Mesenchymal stem cell (in vitro differentiated cells and primary cell): ENCODE results near the gene C22orf39.

ENCODE experiments used
- DNase-seq: peaks from one replicate; pipeline ENCODE4 v3.0.0-alpha.2; 2013
- H2AFZ ChIP-seq: one replicate; pipeline ENCODE4 v1.6.1; 2013; ENCODE audit warnings: low read depth, mild to moderate bottlenecking, control low read depth, inconsistent platforms, low read length, moderate library complexity
- H2AK5ac ChIP-seq: 2 replicates; pipeline ENCODE4 v1.6.1; 2013; ENCODE audit warnings: low read length, moderate library complexity, mild to moderate bottlenecking, inconsistent platforms; ENCODE audit not compliant: severe bottlenecking
- H2BK120ac ChIP-seq: one replicate; pipeline ENCODE4 v1.6.1; 2013; ENCODE audit warnings: low read depth, mild to moderate bottlenecking, inconsistent platforms, low read length, moderate library complexity
- H2BK12ac ChIP-seq, 2 experiments: one replicate each; pipeline ENCODE4 v1.6.1; 2013; ENCODE audit warnings: inconsistent platforms in 2 of 2, low read length in 2 of 2, mild to moderate bottlenecking in 2 of 2, moderate library complexity in 2 of 2, control low read depth in 1 of 2
- H2BK15ac ChIP-seq: one replicate; pipeline ENCODE4 v1.6.1; 2013; ENCODE audit warnings: mild to moderate bottlenecking, low read depth, inconsistent platforms; ENCODE audit not compliant: poor library complexity, severe bottlenecking
- H2BK5ac ChIP-seq: 2 replicates; pipeline ENCODE4 v1.6.1; 2013; ENCODE audit warnings: low read depth, mild to moderate bottlenecking, low read length, control low read depth, inconsistent platforms; ENCODE audit not compliant: poor library complexity, severe bottlenecking
- H3K14ac ChIP-seq, 2 experiments: one replicate each; pipeline ENCODE4 v1.6.1; 2013; ENCODE audit warnings: inconsistent platforms in 2 of 2, low read length in 2 of 2, control low read depth in 1 of 2, mild to moderate bottlenecking in 1 of 2, moderate library complexity in 1 of 2
- H3K18ac ChIP-seq, 2 experiments: one replicate each; pipeline ENCODE4 v1.6.1; 2013; ENCODE audit warnings: inconsistent platforms in 2 of 2, low read length in 2 of 2, control low read depth in 1 of 2, low read depth in 1 of 2, mild to moderate bottlenecking in 1 of 2
- H3K23ac ChIP-seq, 2 experiments: one replicate each; pipeline ENCODE4 v1.6.1; 2013; ENCODE audit warnings: inconsistent platforms in 2 of 2, low read length in 2 of 2, mild to moderate bottlenecking in 2 of 2, moderate library complexity in 2 of 2, control low read depth in 1 of 2
- H3K27ac ChIP-seq: 2 replicates; pipeline ENCODE4 v1.5.1; 2013; ENCODE audit warnings: mild to moderate bottlenecking, moderate library complexity, low read length, control low read depth, inconsistent platforms; ENCODE audit not compliant: poor library complexity, severe bottlenecking
- H3K27me3 ChIP-seq, 2 experiments: 2 replicates each; pipeline versions ENCODE4 v1.6.1 to v1.7.0; 2013; ENCODE audit warnings: low read length in 2 of 2, mild to moderate bottlenecking in 2 of 2, moderate library complexity in 2 of 2, control low read depth in 1 of 2, inconsistent platforms in 1 of 2; ENCODE audit not compliant: control insufficient read depth in 1 of 2, insufficient read depth in 1 of 2
- H3K36me3 ChIP-seq, 2 experiments: 2 replicates each; pipeline versions ENCODE4 v1.6.1 to v1.7.0; 2013; ENCODE audit warnings: low read length in 2 of 2, control low read depth in 1 of 2, inconsistent platforms in 1 of 2, low read depth in 1 of 2, mild to moderate bottlenecking in 1 of 2; ENCODE audit not compliant: insufficient read depth in 2 of 2, control insufficient read depth in 1 of 2
- H3K4ac ChIP-seq, 2 experiments: one replicate each; pipeline ENCODE4 v1.6.1; 2013; ENCODE audit warnings: inconsistent platforms in 2 of 2, low read length in 2 of 2, mild to moderate bottlenecking in 2 of 2, moderate library complexity in 2 of 2, control low read depth in 1 of 2, low read depth in 1 of 2
- H3K4me1 ChIP-seq: 2 replicates; pipeline ENCODE4 v1.6.1; 2013; ENCODE audit warnings: low read depth, low read length, control low read depth; ENCODE audit not compliant: control insufficient read depth, insufficient read depth
- H3K4me2 ChIP-seq: 2 replicates; pipeline ENCODE4 v1.6.1; 2013; ENCODE audit warnings: low read length, mild to moderate bottlenecking, inconsistent platforms; ENCODE audit not compliant: poor library complexity, severe bottlenecking
- H3K4me3 ChIP-seq, 2 experiments: 2 replicates each; pipeline versions ENCODE4 v1.5.1 to v1.7.0; 2013; ENCODE audit warnings: low read length in 2 of 2, mild to moderate bottlenecking in 2 of 2, control low read depth in 1 of 2, low read depth in 1 of 2; ENCODE audit not compliant: insufficient read depth in 1 of 2
- H3K79me1 ChIP-seq: replicated peaks from 2 replicates; pipeline ENCODE4 v1.6.1; 2013; ENCODE audit warnings: mild to moderate bottlenecking, control low read depth, low read length, inconsistent platforms; ENCODE audit not compliant: poor library complexity, severe bottlenecking
- H3K9ac ChIP-seq: 2 replicates; pipeline ENCODE4 v1.7.0; 2013; ENCODE audit warnings: mild to moderate bottlenecking, low read length, moderate library complexity
- H3K9me3 ChIP-seq: 2 replicates; pipeline ENCODE4 v1.7.0; 2013; ENCODE audit warnings: mild to moderate bottlenecking, low read length; ENCODE audit not compliant: control insufficient read depth
- H4K8ac ChIP-seq: one replicate; pipeline ENCODE4 v1.6.1; 2013; ENCODE audit warnings: inconsistent platforms, mild to moderate bottlenecking, low read length, moderate library complexity
- H4K91ac ChIP-seq: one replicate; pipeline ENCODE4 v1.6.1; 2013; ENCODE audit warnings: mild to moderate bottlenecking, low read length, inconsistent platforms
- WGBS: methylation state at CpG from one replicate; pipeline ENCODE4 v1.1.7; 2013; ENCODE audit warnings: mixed read lengths; 5-methylcytosine and 5-hydroxymethylcytosine counted together

The C22orf39 gene

GRCh38 chr22:19467912-19468311 lies 20.4 kb upstream of the C22orf39 start:
- Histone ChIP-seq H3K4me2 (no peak overlapping the region), H3K14ac (no peak overlapping the region), H3K4ac (no peak overlapping the region), H3K4me1 (no peaks in the 10 kb centered on the region), H3K4me3 (no peak overlapping the region), H2AFZ (no peak overlapping the region), H3K27me3 (no peaks in the 10 kb centered on the region), H2BK5ac (no peak overlapping the region), H3K36me3 (peaks cover 79 to 97% of the 10 kb centered on the region in 2 experiments), H3K9me3 (no peaks in the 10 kb centered on the region), H4K8ac (no peak overlapping the region), H3K27ac (no peak overlapping the region), H4K91ac (no peak overlapping the region), H3K9ac (no peak overlapping the region), H3K23ac (no peak overlapping the region), H2BK15ac (no peak overlapping the region), H2AK5ac (no peak overlapping the region), H2BK12ac (no peak overlapping the region), H2BK120ac (no peak overlapping the region), H3K79me1 (peaks cover 56% of the 10 kb centered on the region), H3K18ac (no peak overlapping the region)
- no peak for DNase-seq
- WGBS = 96% methylated on average over 5 of the region's 6 CpGs

GRCh38 chr22:19466848-19467752 lies 19.6 kb upstream of the C22orf39 start:
- no peak overlapping the region for H3K23ac ChIP-seq
- no peaks in the 10 kb centered on the region for H3K9me3 ChIP-seq
- no peak overlapping the region for H2BK12ac ChIP-seq
- H3K4me1 ChIP-seq = no peaks in the 10 kb centered on the region
- no peak overlapping the region for H2BK5ac ChIP-seq
- no peak overlapping the region for H3K4ac ChIP-seq
- peaks cover 76 to 97% of the 10 kb centered on the region in 2 experiments for H3K36me3 ChIP-seq
- peaks cover 48% of the 10 kb centered on the region for H3K79me1 ChIP-seq
- no peak overlapping the region for H4K8ac ChIP-seq
- H3K27ac ChIP-seq = no peak overlapping the region
- H3K4me2 ChIP-seq = no peak overlapping the region
- H2AFZ ChIP-seq = no peak overlapping the region
- no peaks in the 10 kb centered on the region for H3K27me3 ChIP-seq
- no peak overlapping the region for H3K18ac ChIP-seq
- no peak overlapping the region for H2BK15ac ChIP-seq
- H3K14ac ChIP-seq = no peak overlapping the region
- H3K9ac ChIP-seq = no peak overlapping the region
- no peak for DNase-seq
- H2AK5ac ChIP-seq = no peak overlapping the region
- no peak overlapping the region for H2BK120ac ChIP-seq
- no peak overlapping the region for H3K4me3 ChIP-seq
- 94% methylated on average over 9 of the region's 9 CpGs for WGBS
- no peak overlapping the region for H4K91ac ChIP-seq

GRCh38 chr22:19466126-19466716 lies 18.7 kb upstream of the C22orf39 start:
- no peak overlapping the region for H3K27ac ChIP-seq
- H2BK120ac ChIP-seq = no peak overlapping the region
- no peak overlapping the region for H3K23ac ChIP-seq
- no peak overlapping the region for H2AFZ ChIP-seq
- peaks cover 41% of the 10 kb centered on the region for H3K79me1 ChIP-seq
- 97% methylated on average over 14 of the region's 14 CpGs for WGBS
- no peak overlapping the region for H4K8ac ChIP-seq
- no peaks in the 10 kb centered on the region for H3K9me3 ChIP-seq
- H3K27me3 ChIP-seq = no peaks in the 10 kb centered on the region
- no peak overlapping the region for H3K4me2 ChIP-seq
- DNase-seq = no peak
- peaks cover 68 to 96% of the 10 kb centered on the region in 2 experiments for H3K36me3 ChIP-seq
- H3K18ac ChIP-seq = no peak overlapping the region
- H4K91ac ChIP-seq = no peak overlapping the region
- no peak overlapping the region for H3K4ac ChIP-seq
- no peak overlapping the region for H2BK5ac ChIP-seq
- H3K9ac ChIP-seq = no peak overlapping the region
- H2BK15ac ChIP-seq = no peak overlapping the region
- no peak overlapping the region for H2AK5ac ChIP-seq
- H2BK12ac ChIP-seq = no peak overlapping the region
- H3K4me1 ChIP-seq = no peaks in the 10 kb centered on the region
- no peak overlapping the region for H3K14ac ChIP-seq
- no peak overlapping the region for H3K4me3 ChIP-seq

DNA sequence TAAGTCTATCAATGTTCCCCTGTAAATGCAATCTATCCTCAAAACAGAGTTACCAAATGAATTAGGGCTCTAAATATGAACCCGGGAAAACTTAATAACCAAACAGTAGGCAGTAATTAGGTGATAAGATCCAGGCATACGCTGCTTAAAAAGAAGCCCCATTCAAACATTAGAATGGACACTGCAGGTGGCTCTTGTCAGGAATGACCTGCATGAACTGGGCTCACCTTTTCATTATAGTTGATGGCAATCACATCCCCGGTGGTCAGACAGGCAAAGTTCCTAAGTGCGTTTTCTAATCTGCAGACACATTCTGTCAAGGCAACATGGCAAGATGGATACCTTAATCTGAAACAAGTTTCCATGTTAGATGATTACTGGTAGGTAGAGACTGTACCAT lies 17.5 kb upstream of the C22orf39 start:
- Histone ChIP-seq H2BK12ac (no peak overlapping the region), H3K9me3 (no peaks in the 10 kb centered on the region), H3K27ac (no peak overlapping the region), H2BK120ac (no peak overlapping the region), H3K36me3 (peaks cover 63 to 96% of the 10 kb centered on the region in 2 experiments), H3K4ac (no peak overlapping the region), H3K23ac (no peak overlapping the region), H2BK5ac (no peak overlapping the region), H3K18ac (no peak overlapping the region), H2AK5ac (no peak overlapping the region), H4K8ac (no peak overlapping the region), H2BK15ac (no peak overlapping the region), H3K79me1 (peaks cover 38% of the 10 kb centered on the region), H3K4me2 (no peak overlapping the region), H3K27me3 (no peaks in the 10 kb centered on the region), H4K91ac (no peak overlapping the region), H3K4me1 (no peaks in the 10 kb centered on the region), H3K4me3 (no peak overlapping the region), H3K14ac (no peak overlapping the region), H3K9ac (no peak overlapping the region), H2AFZ (no peak overlapping the region)
- DNase-seq = no peak
- 93% methylated on average over 4 of the region's 4 CpGs for WGBS
